UCSD-AML1 (cell line): ENCODE measurements around the gene KRT222.
A peak's percentile ranks its signal among the peaks of the same experiment; 100 is the strongest.

ENCODE experiments used
- DNase-seq: peaks from one replicate; lab custom pipeline; 2025; ENCODE audit not compliant: unreplicated experiment; lab: John Stamatoyannopoulos, UW

Gene KRT222

DNA sequence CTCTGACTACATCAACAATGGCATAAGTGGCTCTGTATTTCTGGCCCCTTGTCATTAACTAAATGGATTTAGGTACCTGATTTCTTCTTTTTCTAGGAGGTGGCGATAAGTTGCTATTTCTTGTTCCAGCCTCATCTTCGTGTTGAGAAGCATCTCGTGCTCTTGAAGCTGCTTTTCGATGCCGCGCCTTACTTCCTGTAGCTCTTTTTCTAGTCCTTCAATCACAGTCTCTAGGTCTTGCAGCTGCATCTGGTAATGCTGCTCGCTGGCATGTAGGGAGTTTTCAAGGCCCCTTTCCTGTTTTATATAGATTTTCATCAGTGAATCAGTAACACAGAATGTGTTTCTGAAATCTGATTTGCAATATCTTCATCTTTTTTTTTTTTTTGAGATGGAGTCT, 5.1 kb downstream of the KRT222 start:
- no peak for DNase-seq

DNA sequence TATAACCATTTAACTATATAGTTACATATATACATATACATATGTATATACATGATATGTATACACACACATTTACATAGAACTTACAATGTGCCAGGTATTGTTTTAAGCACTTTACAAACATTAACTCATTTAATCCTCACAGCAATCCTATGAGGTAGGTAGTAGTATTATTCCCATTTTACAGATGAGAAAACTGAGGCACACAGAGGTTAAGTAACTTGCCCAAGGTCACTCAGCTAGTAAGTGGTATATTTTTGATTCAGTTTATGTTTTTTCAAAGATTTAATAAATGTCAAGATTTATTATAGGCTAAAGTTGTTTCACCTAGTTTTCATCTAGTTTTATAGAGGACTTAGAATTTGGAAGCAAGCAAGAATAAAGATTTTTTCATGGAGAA, 6.6 kb downstream of the KRT222 start:
- no peak for DNase-seq

DNA sequence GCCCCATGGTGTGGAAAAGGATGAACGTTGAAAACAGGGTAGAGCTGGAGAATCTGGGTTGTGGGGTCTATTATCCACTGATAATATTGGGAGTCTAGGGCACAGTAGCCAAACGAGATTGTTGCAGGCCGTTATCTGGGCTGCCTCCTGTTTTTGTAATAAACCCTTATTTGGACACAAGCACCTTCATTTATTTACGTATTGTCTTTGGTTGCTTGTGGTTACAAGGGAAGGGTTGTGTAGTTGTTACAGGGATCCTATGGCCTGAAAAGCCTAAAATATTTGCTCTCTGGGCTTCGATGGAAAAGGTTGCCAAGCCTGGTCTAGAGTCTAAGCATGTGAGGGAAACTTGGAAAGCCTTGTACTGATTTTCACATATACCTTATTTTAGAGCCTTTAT, 13.0 kb downstream of the KRT222 start:
- DNase-seq, result no peak

DNA sequence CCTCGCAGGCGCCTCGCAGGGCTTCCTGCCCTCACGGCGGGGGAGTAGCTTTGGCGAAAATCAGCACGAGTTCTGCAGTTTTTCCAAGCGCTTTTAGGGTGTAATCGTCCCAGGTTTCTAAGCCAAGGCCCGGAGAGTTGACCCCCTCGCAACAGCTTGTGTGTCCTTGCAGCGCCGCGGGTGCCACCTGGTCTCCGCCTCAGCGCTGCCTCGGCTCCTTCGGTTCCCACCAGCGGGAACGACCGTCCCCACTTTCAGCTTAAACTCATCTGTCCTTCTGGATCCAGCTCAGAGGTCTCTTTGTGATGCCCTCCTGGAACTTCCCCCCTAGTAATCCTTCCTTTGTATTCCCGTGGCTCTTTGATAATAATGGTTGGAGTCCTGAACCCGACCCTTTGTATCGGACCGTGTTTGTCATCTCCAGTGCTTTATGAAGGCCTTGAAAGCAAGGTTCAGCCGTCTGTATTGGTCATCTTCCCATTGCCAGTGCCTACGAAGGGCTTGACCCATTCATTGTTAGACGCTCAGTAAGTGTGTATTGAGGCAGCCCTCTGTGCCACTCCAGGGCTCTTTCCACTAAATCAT, 16.5 kb downstream of the KRT222 start:
- no peak for DNase-seq

DNA sequence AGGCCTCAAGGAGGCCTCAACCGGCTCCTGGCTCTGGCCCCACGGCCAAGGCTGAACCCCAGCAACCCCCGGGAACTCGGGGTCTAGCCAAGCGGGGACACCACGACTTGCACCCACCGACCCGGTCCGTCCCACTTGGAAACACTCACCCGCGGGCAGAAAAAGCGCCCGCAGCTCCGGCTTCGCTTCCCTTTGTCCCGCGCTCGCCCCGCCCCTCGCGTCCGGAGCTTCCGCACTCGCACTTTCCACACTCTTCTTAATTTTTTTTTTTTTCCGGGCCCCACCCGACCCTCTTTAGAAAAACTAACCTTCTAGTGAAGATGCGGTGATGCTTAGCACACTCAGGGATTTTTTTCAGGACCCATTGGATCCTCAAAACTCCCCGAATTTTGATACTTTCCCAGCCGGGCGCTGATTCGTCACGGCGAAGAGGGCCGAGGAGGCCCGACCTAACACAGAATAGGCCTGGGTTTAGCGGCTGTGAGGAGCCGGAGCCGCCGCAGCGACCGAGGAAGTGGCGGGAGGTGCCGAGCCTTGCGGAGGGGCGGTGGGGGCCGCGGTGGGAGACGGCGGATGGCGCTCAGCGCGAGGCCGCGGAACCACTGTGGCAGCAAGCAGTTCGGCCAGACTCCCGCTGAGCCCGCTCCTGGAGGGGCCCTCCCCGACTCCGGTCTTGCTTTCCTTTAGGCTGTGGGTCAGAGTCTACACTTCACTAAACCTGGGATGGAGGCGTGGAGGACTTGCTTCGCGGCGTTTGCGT, 17.2 kb downstream of the KRT222 start, which contains the start of gene SMARCE1:
Gene SMARCE1 (minus strand): TSS at position 195 of the 760 bp plus-strand sequence. CDS start 2,016 bp downstream, outside the sequence.
- DNase-seq, result peak; percentile 83

DNA sequence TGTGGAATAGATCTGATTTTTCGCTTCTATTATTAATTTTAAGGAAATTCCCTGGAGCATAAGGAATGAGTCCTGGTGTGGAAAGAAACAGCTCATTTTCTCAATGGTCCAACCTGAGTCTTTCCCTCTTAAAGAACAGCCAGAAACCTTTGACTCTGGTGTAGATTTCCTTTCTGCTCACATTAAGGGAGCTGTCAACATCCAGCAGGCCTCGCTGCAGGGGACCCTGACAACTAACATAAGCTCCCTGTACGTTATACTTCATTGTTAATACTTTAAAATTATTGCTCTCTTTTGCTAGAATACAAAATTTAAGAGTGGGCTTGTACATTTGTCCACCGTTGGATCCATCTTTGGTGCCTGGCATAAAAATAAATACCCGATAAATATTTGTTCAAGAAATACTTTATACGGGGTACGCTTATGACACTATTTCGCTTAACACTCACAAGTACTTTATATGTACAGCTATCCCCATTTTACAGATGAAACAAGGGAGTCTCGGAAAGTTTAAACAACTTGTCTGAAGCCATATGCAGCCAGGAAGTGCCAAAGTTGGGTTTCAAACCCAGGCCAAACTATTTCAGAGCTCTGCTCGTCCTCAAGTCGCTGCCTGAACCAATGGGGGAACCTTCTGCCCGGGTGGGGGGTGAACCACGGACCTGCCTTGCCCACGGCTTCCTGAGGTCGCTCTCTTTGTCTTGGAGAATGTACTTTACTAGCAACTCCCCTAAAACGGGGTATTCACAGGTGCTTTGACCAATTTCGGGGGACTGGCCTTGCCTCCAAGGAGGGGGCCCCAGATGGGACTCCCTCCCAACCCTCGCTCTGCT, 18.0 kb downstream of the KRT222 start:
- DNase-seq, result no peak

DNA sequence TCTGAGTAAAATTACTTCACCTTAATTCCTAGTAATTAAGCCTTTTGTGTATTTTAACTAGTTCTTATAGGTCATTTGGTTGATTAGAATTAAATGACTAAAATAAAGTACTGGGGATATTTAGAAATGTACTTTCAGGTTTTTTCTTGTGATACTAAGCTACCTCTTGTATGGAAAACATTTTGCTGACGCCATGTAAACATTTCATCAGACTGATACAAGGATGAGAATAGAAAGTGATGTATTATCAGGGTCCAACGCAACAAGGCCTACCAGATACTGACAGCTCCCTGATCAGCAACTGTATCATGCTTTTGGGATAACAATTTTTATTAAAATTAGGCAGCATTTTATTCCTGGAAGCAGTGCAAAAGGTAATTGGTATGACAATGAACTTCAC, 19.0 kb downstream of the KRT222 start:
- DNase-seq, result no peak

DNA sequence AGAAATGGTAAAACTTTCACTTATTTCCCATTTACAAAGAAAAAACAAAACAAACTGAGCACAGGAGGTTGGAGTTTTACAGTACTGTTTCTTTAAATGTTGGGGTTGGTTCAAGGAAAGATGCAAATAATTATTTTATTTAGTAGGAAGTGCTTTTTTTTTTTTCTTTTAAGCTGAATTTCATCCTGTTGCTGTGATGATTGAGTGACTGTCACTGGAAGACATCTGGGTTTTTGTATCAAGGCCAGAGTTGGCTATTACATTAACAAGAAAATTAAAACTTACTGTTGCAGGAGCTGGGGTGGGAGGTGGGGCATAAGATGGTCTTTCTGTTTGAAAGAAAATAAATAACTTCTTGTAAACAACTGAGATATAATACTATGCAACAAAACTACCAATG, 19.7 kb downstream of the KRT222 start:
- no peak for DNase-seq

DNA sequence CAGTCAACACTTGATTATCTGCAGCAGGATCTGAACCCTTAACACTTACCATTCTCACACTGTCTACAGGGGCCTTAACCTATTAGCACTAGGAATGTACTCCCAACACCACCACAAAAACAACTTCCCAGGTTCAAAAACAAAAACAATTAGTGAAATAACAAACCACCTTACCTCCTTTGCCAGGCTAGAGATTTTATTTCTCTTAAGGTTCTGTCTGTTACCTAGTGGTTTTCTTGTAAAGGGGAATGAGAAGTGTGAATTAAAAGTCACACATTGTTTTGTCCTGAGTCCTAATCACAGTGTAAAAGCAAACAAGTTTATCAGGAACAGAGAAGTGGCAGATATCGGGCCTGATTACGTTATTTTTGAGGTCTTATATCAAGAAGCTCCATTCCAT, 27.0 kb downstream of the KRT222 start:
- no peak for DNase-seq

DNA sequence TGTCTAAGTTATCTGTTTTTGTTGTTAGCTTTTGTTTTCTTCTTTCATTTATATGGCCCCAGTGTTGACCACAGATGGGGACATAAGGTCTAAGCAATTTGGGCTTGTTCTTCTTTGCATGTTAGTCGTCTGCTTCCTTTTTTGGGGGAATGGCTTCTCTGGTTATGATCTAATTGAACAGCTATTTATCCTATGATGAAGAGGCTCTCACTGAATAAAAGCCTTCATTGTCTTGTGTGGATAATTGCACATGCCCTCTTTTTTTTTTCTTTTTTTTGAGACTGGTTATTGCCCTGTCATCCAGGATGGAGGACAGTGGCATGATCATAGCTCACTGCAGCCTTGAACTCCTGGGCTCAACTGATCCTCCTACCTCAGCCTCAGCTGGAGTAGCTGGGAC, 31.1 kb downstream of the KRT222 start:
- no peak for DNase-seq

DNA sequence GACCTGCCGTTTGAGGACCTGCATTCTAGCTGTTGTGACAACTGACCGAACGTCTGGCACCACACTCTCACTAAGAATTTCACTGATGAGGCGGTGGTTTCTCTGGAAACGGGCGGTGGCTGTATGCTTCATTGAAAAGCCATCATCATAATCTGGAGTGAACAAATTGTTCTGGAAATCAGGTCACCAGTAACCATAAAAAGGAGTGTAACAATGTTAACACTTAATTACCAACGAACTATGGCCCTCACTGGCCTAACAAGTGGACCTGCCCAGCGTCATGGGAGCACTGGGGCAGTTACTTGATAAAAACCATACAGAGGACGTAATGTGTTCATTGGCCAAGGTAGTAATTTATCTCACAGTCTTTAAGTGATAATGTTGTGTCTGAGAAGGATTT, 32.8 kb downstream of the KRT222 start:
- no peak for DNase-seq

DNA sequence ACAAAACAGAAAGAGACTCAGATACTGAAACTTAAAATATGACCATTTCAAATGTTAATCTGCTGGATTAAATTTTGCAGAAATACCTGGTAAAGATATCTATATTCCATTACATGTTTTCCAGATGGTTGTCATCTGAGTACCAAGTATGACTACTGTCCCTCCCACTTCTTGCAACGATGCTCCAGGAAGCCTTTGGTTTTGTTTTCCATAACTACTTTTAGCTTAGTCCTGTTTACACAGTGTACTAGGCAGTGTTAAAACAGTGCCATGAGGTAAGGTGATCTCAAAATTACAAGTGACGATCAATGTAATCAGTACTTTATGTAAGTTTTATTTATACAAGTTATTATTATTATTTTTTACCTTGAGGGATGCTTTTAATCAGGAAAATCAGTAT, 35.1 kb downstream of the KRT222 start:
- no peak for DNase-seq

DNA sequence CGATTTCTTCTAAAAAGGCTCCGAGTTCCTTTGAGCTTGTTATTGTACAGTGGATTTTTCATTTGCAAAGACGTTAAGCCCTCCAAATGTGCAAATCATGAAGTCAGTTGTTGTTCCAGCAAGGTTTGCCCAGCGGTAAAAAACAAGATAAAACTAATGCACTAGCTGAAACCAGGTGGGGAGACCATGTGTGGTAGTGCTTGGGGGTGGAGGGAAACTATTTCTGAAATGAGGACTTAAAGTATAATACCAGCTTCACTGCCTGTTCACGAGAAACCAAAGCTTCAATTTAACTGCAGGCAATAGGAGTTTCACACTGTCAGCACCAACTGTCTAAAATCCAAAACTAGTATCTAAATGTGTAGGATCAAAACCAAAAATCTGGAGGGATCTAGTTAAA, 39.7 kb downstream of the KRT222 start:
- no peak for DNase-seq

DNA sequence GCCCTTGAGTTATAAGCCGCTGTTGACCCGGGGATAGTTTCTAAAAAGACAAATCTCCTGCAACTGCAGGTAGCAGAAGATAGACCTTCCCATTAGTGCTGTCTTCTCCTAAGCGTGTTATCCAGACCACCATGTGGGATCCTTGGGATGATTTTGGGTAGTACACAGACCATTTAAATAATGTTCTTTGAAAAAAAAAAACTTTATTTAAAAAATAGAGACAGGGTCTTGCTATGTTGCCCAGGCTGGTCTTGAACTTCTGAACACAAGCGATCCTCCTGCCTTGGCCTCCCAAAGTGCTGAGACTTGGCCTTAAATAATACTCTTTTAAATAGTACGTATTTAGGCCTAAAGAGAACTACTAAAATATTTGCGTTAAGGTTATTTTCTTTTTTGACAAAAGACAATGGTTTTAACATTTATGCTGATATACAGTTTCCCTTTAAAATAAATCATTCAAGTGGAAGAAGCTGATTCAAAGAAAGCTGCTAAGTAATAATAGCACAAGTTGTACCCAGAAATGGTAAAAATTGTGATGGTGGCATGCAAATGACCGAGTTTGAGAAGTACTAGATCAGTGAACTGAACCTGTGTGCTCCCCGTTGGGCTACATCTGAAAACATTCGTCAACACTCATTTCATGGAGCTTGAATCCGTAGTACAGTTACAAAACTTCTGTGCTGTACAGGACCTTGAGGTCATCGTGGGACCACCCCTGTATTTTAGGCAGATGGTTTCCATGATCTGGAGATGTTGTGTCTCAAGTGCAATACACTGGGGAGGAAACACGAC, 41.4 kb downstream of the KRT222 start:
- no peak for DNase-seq

DNA sequence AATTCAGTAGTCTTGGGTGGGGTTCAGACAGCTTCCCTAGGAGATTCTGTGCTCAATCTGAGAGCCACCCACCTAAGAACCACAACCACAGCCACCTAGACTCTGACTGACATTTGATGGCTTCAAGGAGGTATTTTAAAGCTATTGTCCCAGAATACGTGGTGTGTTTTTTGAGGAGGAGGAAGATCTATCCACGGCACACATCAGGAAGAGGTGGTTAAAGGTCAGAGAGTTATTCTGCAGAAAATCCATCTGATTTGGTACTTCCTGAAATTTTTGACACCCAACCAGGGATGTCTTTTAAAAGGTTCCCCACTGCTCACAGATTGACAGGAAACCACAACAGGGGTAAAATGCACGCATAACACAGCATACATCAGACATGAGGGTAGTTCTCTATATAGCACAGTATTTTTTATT, 42.5 kb downstream of the KRT222 start:
- no peak for DNase-seq

DNA sequence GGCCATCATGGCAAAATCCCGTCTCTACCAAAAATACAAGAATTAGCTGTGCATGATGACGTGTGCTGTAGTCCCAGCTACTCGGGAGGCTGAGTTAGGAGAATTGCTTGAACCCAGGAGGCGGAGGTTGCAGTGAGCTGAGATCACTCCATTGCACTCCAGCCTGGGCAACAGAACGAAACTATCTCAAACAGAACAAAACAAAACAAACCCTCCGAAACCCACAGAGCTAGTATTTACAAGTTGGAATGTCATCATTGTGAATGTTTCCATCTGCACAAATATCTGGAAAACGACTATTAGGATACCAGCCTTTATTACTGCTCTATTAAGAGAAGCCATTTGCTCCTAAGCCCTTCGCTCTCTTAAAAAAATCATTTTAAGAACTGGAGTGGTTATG, 43.4 kb downstream of the KRT222 start:
- no peak for DNase-seq

DNA sequence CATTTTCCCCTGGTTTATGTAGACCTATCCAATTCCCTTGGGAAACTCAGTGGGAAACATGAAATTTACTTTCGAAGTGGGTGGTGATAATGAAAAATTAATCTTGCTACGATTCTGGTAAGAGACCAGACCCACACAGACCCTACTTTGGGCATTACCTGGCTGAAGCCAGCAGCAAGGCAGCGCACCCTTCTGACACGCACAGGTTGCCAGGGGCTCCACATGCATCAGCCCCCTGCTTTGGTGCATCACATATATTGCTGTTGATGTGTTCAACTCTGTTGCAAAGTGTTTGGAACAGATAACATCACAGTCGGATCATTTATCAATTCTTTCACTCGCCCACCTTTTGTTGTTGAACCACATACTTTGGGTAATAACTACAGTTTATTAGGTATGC, 44.0 kb downstream of the KRT222 start:
- DNase-seq, result no peak

DNA sequence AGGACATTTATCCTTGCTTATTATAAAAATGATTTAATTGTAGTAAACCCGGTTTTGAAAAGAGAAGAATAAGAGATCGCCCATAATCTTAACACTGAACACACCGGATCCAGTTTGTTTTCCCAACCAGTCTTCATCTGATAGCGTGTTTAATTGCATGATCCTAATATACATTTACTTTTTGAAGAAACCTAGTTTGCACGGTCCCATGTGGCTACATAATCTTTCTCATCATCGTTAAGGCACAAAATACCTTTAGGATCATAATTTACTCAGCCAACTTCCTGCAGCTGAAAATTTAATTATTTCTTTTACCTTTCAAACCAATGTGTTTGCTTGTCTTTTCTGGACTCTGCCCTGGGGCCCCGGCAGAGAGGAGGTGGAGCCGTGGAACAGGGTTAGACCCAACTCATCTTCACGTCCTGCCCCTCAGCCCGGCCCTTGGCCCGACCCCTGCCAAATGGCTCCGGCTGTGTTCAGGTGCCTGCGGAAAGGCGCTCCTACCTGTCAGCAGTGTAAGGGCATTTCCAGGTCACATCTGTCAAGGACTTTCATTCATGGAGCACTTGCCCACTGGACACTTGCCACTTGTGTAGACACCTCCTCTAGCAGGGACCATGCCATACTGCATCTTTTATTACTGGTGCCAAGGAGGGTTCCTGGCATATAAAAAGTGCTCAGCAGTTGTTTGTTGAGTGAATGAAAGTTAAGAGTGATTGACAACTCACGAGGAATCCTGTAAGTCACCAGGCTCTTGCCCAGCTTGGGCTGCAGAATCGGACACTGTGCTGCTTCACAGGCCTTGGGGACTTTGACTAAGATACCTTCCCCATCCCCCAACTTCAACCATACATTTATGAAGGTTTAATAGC, 46.0 kb downstream of the KRT222 start:
- no peak for DNase-seq

DNA sequence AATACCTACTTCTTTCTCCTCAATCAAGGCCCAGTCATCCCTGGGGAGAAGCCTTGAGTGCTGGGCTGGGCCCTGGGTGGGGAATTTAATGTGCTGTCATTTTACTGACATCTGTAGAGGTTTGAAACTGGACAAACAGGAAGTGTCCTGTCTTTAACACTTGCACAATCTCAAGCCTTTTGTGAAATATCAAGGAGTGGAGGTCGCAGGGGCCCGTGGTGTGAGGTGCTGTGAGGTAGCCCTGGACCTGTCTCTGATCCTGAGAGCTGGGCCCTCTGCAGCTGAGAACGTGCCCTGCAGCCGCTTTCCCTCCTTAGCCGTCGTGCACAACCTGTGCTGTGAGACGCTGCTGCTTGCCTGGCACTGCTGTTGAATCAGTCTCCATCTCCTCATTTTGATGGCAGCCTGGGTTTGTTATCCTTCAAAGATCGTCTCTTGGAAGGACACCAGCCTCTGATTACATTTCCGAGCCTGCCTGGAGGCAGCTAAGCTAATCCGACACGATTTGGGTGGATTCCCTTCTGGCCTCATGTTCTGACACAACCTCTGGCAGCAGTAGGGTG, 47.2 kb downstream of the KRT222 start:
- DNase-seq, result no peak

DNA sequence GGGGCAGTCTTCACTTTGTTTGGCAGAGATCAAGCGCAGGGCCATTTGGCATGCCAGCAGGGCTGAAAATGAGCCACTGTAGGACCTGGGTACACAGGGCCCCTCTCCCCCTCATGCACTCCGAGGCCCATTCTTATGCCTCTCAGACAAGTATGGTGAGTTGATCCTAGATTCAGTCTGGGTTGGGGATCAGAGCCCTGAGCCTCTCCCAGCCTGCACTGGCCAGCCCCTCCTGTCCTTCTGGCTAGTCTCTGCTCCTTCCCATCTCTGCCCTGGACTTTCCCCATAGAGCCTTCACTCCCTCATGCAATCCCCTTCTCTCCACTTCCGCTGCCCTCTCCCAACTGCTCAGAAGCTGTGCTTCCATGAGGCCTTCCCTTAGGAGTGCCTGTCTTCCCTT, 48.4 kb downstream of the KRT222 start:
- DNase-seq, result no peak
